ENCODE results near the gene CALML5. TPM values are rescaled to one million over a fixed set of nuclear protein-coding genes. Genes with fewer than 3 reads are reported as not detected.
A peak's percentile ranks its signal among the peaks of the same experiment; 100 is the strongest.

CALML5 gene
- total and polyA plus RNA-seq, 2 donors (not counting 1 experiment from before 2014, with no cell fraction given): not detected

DNA sequence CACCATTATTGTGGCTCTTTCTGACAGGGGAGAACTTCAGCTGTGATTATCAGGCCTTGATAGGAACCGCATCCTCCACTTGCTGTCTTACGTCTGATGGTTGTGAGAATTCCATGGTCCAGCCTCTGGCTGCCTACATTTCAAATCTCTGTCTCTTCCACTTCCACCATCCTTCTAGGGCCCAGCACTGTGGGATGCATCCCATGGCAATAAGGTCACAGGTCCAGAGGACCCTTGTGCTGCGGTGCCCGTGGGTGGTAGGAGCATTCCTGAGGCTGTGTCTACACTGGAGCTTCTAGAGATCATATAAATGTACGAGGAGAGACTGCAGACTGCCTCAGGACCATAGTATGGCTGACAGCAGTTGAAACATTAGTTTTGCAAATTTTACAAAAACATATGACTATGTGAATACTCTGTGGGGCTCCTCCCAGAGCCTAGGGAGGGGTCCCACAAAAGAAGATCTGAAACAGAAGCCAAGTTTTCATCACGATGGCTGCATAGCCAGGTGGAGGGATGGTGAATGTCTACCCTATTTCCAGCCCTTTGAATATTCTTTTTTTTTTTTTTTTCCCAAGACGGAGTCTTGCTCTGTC is 37.2 kb upstream of the CALML5 start:
- no peak overlapping the region for H2AFZ ChIP-seq (ENCODE audit: low read length)
- no peaks in the 10 kb centered on the region for H3K27me3 ChIP-seq (ENCODE audit: control insufficient read depth, insufficient read depth, low read length)
- no peaks in the 10 kb centered on the region for H3K79me2 ChIP-seq (ENCODE audit: control insufficient read depth, insufficient read depth, low read length)
- no peaks in the 10 kb centered on the region for H3K36me3 ChIP-seq (ENCODE audit: control insufficient read depth, insufficient read depth, low read length)
- no peaks in the 10 kb centered on the region for H3K4me1 ChIP-seq (ENCODE audit: control insufficient read depth, extremely low read depth, insufficient read depth, low read length)
- TF ChIP-seq, protein P1, sequence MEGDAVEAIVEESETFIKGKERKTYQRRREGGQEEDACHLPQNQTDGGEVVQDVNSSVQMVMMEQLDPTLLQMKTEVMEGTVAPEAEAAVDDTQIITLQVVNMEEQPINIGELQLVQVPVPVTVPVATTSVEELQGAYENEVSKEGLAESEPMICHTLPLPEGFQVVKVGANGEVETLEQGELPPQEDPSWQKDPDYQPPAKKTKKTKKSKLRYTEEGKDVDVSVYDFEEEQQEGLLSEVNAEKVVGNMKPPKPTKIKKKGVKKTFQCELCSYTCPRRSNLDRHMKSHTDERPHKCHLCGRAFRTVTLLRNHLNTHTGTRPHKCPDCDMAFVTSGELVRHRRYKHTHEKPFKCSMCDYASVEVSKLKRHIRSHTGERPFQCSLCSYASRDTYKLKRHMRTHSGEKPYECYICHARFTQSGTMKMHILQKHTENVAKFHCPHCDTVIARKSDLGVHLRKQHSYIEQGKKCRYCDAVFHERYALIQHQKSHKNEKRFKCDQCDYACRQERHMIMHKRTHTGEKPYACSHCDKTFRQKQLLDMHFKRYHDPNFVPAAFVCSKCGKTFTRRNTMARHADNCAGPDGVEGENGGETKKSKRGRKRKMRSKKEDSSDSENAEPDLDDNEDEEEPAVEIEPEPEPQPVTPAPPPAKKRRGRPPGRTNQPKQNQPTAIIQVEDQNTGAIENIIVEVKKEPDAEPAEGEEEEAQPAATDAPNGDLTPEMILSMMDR (conservative IDR thresholded peaks at IDR 0.05 in 1 of 2, IDR thresholded peaks at IDR 0.05 in 1 of 2; ENCODE audit: low read depth in 1 of 2, low read length in 2 of 2): no peak
- no peak for TF ChIP-seq EZH2 (IDR thresholded peaks at IDR 0.05; ENCODE audit: low read length, missing control alignments)
- no peak overlapping the region for H3K4me3 ChIP-seq (replicated peaks in 1 of 4; ENCODE audit: control extremely low read depth in 1 of 4, insufficient read depth in 1 of 4, low read depth in 3 of 4, low read length in 4 of 4)
- no peak overlapping the region for H3K27ac ChIP-seq (ENCODE audit: insufficient read depth, low read length)
- no peak overlapping the region for H3K9ac ChIP-seq (ENCODE audit: insufficient read depth, low read length)
- no peak for DNase-seq (ENCODE audit: low read depth in 2 of 2)
- H3K9me3 ChIP-seq (ENCODE audit: control insufficient read depth, insufficient read depth, low read depth, low read length): no peaks in the 10 kb centered on the region
- no peaks in the 10 kb centered on the region for H4K20me1 ChIP-seq (ENCODE audit: control insufficient read depth, extremely low read depth, insufficient read depth, low read length)
- H3K4me2 ChIP-seq (ENCODE audit: extremely low read depth, insufficient read depth, low read length): no peak overlapping the region

DNA sequence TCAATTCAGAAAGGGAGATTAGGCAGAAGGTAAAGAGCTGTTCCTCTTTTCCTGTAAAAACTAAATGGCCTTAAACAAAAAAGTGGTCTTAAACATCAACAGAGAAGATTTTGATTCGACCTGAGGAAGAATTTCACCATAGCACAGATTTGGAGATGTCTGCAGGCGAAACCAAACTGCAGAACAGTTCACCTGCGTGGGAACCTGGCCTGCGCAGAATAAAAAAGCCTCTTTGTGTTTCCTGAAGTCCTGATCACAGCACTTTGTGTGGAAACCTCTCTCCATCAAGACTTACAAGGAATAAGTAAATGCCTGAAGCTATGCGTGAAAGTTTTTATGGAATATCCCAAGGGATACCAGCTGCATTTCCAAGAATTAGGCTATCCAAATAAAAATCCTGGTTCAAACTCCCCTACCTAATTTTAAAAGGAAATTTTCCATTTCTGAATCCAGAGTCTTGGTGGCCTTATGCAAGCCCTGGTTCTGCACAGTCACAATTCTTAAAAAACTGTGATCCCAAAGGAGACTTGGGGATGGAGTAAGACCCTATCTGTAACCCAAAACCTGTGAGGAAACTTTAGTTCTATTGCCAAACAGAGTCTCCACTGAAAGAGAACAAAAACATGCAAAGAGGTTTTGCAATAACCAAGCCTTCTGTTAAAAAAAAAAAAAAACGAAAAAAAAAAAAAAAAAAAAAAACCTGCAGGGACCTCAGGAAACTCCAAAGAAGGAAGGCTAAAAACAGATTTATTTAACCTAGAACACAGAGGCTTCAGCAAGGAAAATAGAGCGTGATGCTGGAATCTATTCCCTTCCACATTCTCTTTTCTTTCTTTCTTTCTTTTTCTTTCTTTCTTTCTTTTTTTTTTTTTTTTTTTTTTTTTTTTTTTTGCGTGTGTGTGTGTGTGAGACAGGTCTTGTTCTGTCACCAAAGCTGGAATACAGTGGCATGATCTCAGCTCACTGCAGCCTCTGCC is 35.8 kb upstream of the CALML5 start:
- DNase-seq (ENCODE audit: low read depth in 2 of 2): peak; percentile 38 to 95
- Histone ChIP-seq H3K9me3 (ENCODE audit: control insufficient read depth, insufficient read depth, low read depth, low read length) (no peaks in the 10 kb centered on the region), H3K27me3 (ENCODE audit: control insufficient read depth, insufficient read depth, low read length) (no peaks in the 10 kb centered on the region), H3K27ac (ENCODE audit: insufficient read depth, low read length) (no peak overlapping the region), H2AFZ (ENCODE audit: low read length) (no peak overlapping the region), H3K9ac (ENCODE audit: insufficient read depth, low read length) (no peak overlapping the region), H3K79me2 (ENCODE audit: control insufficient read depth, insufficient read depth, low read length) (no peaks in the 10 kb centered on the region), H3K4me2 (ENCODE audit: extremely low read depth, insufficient read depth, low read length) (no peak overlapping the region), H4K20me1 (ENCODE audit: control insufficient read depth, extremely low read depth, insufficient read depth, low read length) (no peaks in the 10 kb centered on the region), H3K36me3 (ENCODE audit: control insufficient read depth, insufficient read depth, low read length) (no peaks in the 10 kb centered on the region), H3K4me3 (replicated peaks in 1 of 4; ENCODE audit: control extremely low read depth in 1 of 4, insufficient read depth in 1 of 4, low read depth in 3 of 4, low read length in 4 of 4) (no peak overlapping the region), H3K4me1 (ENCODE audit: control insufficient read depth, extremely low read depth, insufficient read depth, low read length) (no peaks in the 10 kb centered on the region)
- TF ChIP-seq, protein P1 (conservative IDR thresholded peaks at IDR 0.05 in 1 of 2, IDR thresholded peaks at IDR 0.05 in 1 of 2; ENCODE audit: low read depth in 1 of 2, low read length in 2 of 2): no peak
- TF ChIP-seq EZH2 (IDR thresholded peaks at IDR 0.05; ENCODE audit: low read length, missing control alignments): no peak

- Histone ChIP-seq H3K4me2 (ENCODE audit: extremely low read depth, insufficient read depth, low read length) (no peak overlapping the region), H3K27me3 (ENCODE audit: control insufficient read depth, insufficient read depth, low read length) (no peaks in the 10 kb centered on the region), H4K20me1 (ENCODE audit: control insufficient read depth, extremely low read depth, insufficient read depth, low read length) (no peaks in the 10 kb centered on the region), H3K36me3 (ENCODE audit: control insufficient read depth, insufficient read depth, low read length) (no peaks in the 10 kb centered on the region), H3K4me3 (replicated peaks in 1 of 4; ENCODE audit: control extremely low read depth in 1 of 4, insufficient read depth in 1 of 4, low read depth in 3 of 4, low read length in 4 of 4) (no peak overlapping the region), H3K9me3 (ENCODE audit: control insufficient read depth, insufficient read depth, low read depth, low read length) (no peaks in the 10 kb centered on the region), H2AFZ (ENCODE audit: low read length) (no peak overlapping the region), H3K27ac (ENCODE audit: insufficient read depth, low read length) (no peak overlapping the region), H3K79me2 (ENCODE audit: control insufficient read depth, insufficient read depth, low read length) (no peaks in the 10 kb centered on the region), H3K4me1 (ENCODE audit: control insufficient read depth, extremely low read depth, insufficient read depth, low read length) (no peaks in the 10 kb centered on the region), H3K9ac (ENCODE audit: insufficient read depth, low read length) (no peak overlapping the region)
- TF ChIP-seq, protein P1 (conservative IDR thresholded peaks at IDR 0.05 in 1 of 2, IDR thresholded peaks at IDR 0.05 in 1 of 2; ENCODE audit: low read depth in 1 of 2, low read length in 2 of 2): no peak
- TF ChIP-seq EZH2 (IDR thresholded peaks at IDR 0.05; ENCODE audit: low read length, missing control alignments): no peak
- DNase-seq (ENCODE audit: low read depth in 2 of 2): peak in 1 of 2 donors; percentile 43
These were observed 34.9 kb upstream of the CALML5 start for GRCh38 chr10:5534051-5534821.
